HepG2 (cell line): ENCODE data around the gene NLE1. TPM values are rescaled to one million over a fixed set of nuclear protein-coding genes. Genes with fewer than 3 reads are reported as not detected.

ENCODE experiments used
- BRD4 ChIP-seq: sonication (generic); formaldehyde crosslinking; IDR thresholded peaks from 2 replicates; pipeline ENCODE4 v1.4.0; 2020; ENCODE audit warnings: missing genetic modification reagents
- KDM6A ChIP-seq: IDR thresholded peaks from 2 replicates; pipeline ENCODE4 v1.6.1; 2016; ENCODE audit warnings: low read depth
- MIER2 ChIP-seq: IDR thresholded peaks from 2 replicates; pipeline ENCODE4 v1.6.1; 2016; ENCODE audit warnings: missing biosample characterization, missing genetic modification reagents
- MYC ChIP-seq: sonication (generic); formaldehyde crosslinking; IDR thresholded peaks from 2 replicates; pipeline ENCODE4 v1.9.0; 2021; ENCODE audit warnings: missing genetic modification reagents, borderline replicate concordance
- NCOR1 ChIP-seq: fragments of 200-600 bp; sonication (generic); IDR thresholded peaks from 2 replicates; pipeline ENCODE4 v1.7.0; 2017; ENCODE audit warnings: antibody characterized with exemption, low read length, borderline replicate concordance
- RORA ChIP-seq: sonication (generic); formaldehyde crosslinking; IDR thresholded peaks from 2 replicates; pipeline ENCODE4 v1.5.0; 2020; ENCODE audit warnings: mild to moderate bottlenecking, missing genetic modification reagents, moderate library complexity
- SETDB1 ChIP-seq: sonication (generic); formaldehyde crosslinking; IDR thresholded peaks from 2 replicates; pipeline ENCODE4 v1.5.1; 2020; ENCODE audit warnings: missing genetic modification reagents, mild to moderate bottlenecking, borderline replicate concordance
- ZNF101 ChIP-seq: sonication (generic); formaldehyde crosslinking; IDR thresholded peaks from 2 replicates; pipeline ENCODE4 v1.4.0; 2020; ENCODE audit warnings: mild to moderate bottlenecking, low read depth, missing genetic modification reagents, borderline replicate concordance
- ZNF260 ChIP-seq: sonication (generic); formaldehyde crosslinking; IDR thresholded peaks from 2 replicates; pipeline ENCODE4 v1.4.0; 2020; ENCODE audit warnings: missing genetic modification reagents, low read depth, mild to moderate bottlenecking, borderline replicate concordance
- ZNF280D ChIP-seq: sonication (generic); formaldehyde crosslinking; IDR thresholded peaks from 2 replicates; pipeline ENCODE4 v1.5.1; 2020; ENCODE audit warnings: mild to moderate bottlenecking, missing genetic modification reagents
- ZNF780A ChIP-seq: sonication (generic); formaldehyde crosslinking; IDR thresholded peaks from 2 replicates; pipeline ENCODE4 v1.8.0; 2022; ENCODE audit warnings: mild to moderate bottlenecking, missing genetic modification reagents, moderate library complexity
- polyA plus RNA-seq, 8 experiments: library from polyadenylated mRNA; depleted of rRNA in 3 of 8; stranded (reverse) in 7 of 8; unstranded in 1 of 8; fragments of >200 nt; fragmentation: Illumina TruSeq in 4 of 8; extraction: Trizol in 4 of 8; gene quantifications; 2 replicates each; pipeline versions ENCODE4 v1.2.1 to v1.2.3, GENCODE V29; 2011 to 2016; ENCODE audit warnings: low read depth in 4 of 8, missing spikeins in 1 of 8, mixed read lengths in 1 of 8; ENCODE audit not compliant: insufficient read depth in 1 of 8
- total RNA-seq, 5 experiments: library from RNA; depleted of rRNA; stranded (reverse); fragments of >200 nt; fragmentation: Illumina TruSeq; extraction: Trizol; gene quantifications; 2 replicates each; pipeline ENCODE4 v1.2.3, GENCODE V29; 2016; ENCODE audit warnings: low read depth in 1 of 5
- TF ChIP-seq, protein P1 (sequence below): sonication (generic); formaldehyde crosslinking; IDR thresholded peaks from 2 replicates; pipeline ENCODE4 v1.4.0; 2020; ENCODE audit warnings: missing genetic modification reagents
- TF ChIP-seq, protein P2 (sequence below): sonication (generic); formaldehyde crosslinking; IDR thresholded peaks from 2 replicates; pipeline ENCODE4 v1.4.0; 2020; ENCODE audit warnings: missing genetic modification reagents, borderline replicate concordance

Gene NLE1
- total and polyA plus RNA-seq, 2 of the 13 experiments (the other 11 are each of a cell fraction or from before 2014, with no cell fraction given), result 20.3 to 34.5 TPM

- TF ChIP-seq, protein P1, sequence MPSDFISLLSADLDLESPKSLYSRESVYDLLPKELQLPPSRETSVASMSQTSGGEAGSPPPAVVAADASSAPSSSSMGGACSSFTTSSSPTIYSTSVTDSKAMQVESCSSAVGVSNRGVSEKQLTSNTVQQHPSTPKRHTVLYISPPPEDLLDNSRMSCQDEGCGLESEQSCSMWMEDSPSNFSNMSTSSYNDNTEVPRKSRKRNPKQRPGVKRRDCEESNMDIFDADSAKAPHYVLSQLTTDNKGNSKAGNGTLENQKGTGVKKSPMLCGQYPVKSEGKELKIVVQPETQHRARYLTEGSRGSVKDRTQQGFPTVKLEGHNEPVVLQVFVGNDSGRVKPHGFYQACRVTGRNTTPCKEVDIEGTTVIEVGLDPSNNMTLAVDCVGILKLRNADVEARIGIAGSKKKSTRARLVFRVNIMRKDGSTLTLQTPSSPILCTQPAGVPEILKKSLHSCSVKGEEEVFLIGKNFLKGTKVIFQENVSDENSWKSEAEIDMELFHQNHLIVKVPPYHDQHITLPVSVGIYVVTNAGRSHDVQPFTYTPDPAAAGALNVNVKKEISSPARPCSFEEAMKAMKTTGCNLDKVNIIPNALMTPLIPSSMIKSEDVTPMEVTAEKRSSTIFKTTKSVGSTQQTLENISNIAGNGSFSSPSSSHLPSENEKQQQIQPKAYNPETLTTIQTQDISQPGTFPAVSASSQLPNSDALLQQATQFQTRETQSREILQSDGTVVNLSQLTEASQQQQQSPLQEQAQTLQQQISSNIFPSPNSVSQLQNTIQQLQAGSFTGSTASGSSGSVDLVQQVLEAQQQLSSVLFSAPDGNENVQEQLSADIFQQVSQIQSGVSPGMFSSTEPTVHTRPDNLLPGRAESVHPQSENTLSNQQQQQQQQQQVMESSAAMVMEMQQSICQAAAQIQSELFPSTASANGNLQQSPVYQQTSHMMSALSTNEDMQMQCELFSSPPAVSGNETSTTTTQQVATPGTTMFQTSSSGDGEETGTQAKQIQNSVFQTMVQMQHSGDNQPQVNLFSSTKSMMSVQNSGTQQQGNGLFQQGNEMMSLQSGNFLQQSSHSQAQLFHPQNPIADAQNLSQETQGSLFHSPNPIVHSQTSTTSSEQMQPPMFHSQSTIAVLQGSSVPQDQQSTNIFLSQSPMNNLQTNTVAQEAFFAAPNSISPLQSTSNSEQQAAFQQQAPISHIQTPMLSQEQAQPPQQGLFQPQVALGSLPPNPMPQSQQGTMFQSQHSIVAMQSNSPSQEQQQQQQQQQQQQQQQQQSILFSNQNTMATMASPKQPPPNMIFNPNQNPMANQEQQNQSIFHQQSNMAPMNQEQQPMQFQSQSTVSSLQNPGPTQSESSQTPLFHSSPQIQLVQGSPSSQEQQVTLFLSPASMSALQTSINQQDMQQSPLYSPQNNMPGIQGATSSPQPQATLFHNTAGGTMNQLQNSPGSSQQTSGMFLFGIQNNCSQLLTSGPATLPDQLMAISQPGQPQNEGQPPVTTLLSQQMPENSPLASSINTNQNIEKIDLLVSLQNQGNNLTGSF (CRISPR knock-in tag), result 0 out of 2 replicates have a peak, but pooled peaks have one; percentile 31
- no peak for TF ChIP-seq ZNF101 (CRISPR knock-in tag)
- peak; percentile 80; the same call in 1 of the 2 replicates for TF ChIP-seq BRD4 (CRISPR knock-in tag)
- no peak for TF ChIP-seq MIER2
- no peak for TF ChIP-seq NCOR1
- no peak for TF ChIP-seq RORA (CRISPR knock-in tag)
- peak; percentile 53; the same call in 1 of the 2 replicates for TF ChIP-seq SETDB1 (CRISPR knock-in tag)
- TF ChIP-seq ZNF260 (CRISPR knock-in tag), result no peak
- TF ChIP-seq MYC (CRISPR knock-in tag), result peak; percentile 99
- TF ChIP-seq KDM6A, result no peak
- TF ChIP-seq, protein P2, sequence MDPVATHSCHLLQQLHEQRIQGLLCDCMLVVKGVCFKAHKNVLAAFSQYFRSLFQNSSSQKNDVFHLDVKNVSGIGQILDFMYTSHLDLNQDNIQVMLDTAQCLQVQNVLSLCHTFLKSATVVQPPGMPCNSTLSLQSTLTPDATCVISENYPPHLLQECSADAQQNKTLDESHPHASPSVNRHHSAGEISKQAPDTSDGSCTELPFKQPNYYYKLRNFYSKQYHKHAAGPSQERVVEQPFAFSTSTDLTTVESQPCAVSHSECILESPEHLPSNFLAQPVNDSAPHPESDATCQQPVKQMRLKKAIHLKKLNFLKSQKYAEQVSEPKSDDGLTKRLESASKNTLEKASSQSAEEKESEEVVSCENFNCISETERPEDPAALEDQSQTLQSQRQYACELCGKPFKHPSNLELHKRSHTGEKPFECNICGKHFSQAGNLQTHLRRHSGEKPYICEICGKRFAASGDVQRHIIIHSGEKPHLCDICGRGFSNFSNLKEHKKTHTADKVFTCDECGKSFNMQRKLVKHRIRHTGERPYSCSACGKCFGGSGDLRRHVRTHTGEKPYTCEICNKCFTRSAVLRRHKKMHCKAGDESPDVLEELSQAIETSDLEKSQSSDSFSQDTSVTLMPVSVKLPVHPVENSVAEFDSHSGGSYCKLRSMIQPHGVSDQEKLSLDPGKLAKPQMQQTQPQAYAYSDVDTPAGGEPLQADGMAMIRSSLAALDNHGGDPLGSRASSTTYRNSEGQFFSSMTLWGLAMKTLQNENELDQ (CRISPR knock-in tag), result no peak
- no peak; the same call in 1 of the 2 replicates for TF ChIP-seq ZNF780A
- TF ChIP-seq ZNF280D (CRISPR knock-in tag), result peak; percentile 73; the same call in 1 of the 2 replicates
Measured at GRCh38 chr17:35141681-35142466, at the start of gene NLE1 (continued).
